Trophoblast cell (in vitro differentiated cells and primary cell): Measurements from ENCODE around the gene SLFN12L.
"Not testable (repeated sequence)": the region's sequence is repeated elsewhere in the genome, so short reads cannot be mapped to it uniquely, and the experiment has no call there.

Experiments used
- DNase-seq, 2 donors: peaks; one replicate each; pipeline ENCODE4 v3.0.0-alpha.2; 2016
- H2AFZ ChIP-seq: 2 replicates; pipeline ENCODE4 v1.6.1; 2013; ENCODE audit warnings: low read length, moderate library complexity, mild to moderate bottlenecking; ENCODE audit not compliant: insufficient read depth, poor library complexity
- H2AK5ac ChIP-seq: 2 replicates; pipeline ENCODE4 v1.6.1; 2013; ENCODE audit warnings: mild to moderate bottlenecking, low read length
- H2BK120ac ChIP-seq: 2 replicates; pipeline ENCODE4 v1.6.1; 2013; ENCODE audit warnings: low read length, mild to moderate bottlenecking, moderate library complexity; ENCODE audit not compliant: insufficient read depth, poor library complexity
- H2BK12ac ChIP-seq: 2 replicates; pipeline ENCODE4 v1.6.1; 2013; ENCODE audit warnings: mild to moderate bottlenecking, low read length, moderate library complexity
- H2BK5ac ChIP-seq: 2 replicates; pipeline ENCODE4 v1.6.1; 2013; ENCODE audit warnings: low read length, low read depth, moderate library complexity, mild to moderate bottlenecking; ENCODE audit not compliant: poor library complexity
- H3K14ac ChIP-seq: 2 replicates; pipeline ENCODE4 v1.6.1; 2013; ENCODE audit warnings: mild to moderate bottlenecking, low read length
- H3K18ac ChIP-seq: 2 replicates; pipeline ENCODE4 v1.6.1; 2013; ENCODE audit warnings: mild to moderate bottlenecking, low read length
- H3K23ac ChIP-seq: 2 replicates; pipeline ENCODE4 v1.6.1; 2013; ENCODE audit warnings: low read length
- H3K27ac ChIP-seq: 2 replicates; pipeline ENCODE4 v1.5.1; 2013; ENCODE audit warnings: low read depth, mild to moderate bottlenecking, inconsistent platforms, low read length, moderate library complexity
- H3K27me3 ChIP-seq: 2 replicates; pipeline ENCODE4 v1.6.1; 2013; ENCODE audit warnings: inconsistent platforms, mild to moderate bottlenecking, low read length, moderate library complexity; ENCODE audit not compliant: insufficient read depth
- H3K36me3 ChIP-seq, 2 experiments: 1 replicate in 1 of 2; 2 replicates in 1 of 2; pipeline ENCODE4 v1.6.1; 2013; ENCODE audit warnings: low read length in 2 of 2, mild to moderate bottlenecking in 2 of 2, moderate library complexity in 1 of 2; ENCODE audit not compliant: insufficient read depth in 2 of 2, control insufficient read depth in 1 of 2
- H3K4ac ChIP-seq: 2 replicates; pipeline ENCODE4 v1.6.1; 2013; ENCODE audit warnings: low read depth, mild to moderate bottlenecking, low read length, moderate library complexity
- H3K4me1 ChIP-seq, 2 experiments: 1 replicate in 1 of 2; 2 replicates in 1 of 2; pipeline ENCODE4 v1.6.1; 2013; ENCODE audit warnings: low read length in 2 of 2, mild to moderate bottlenecking in 2 of 2, moderate library complexity in 1 of 2; ENCODE audit not compliant: insufficient read depth in 2 of 2, control insufficient read depth in 1 of 2
- H3K4me2 ChIP-seq: 2 replicates; pipeline ENCODE4 v1.6.1; 2013; ENCODE audit warnings: inconsistent platforms, mild to moderate bottlenecking, low read length, moderate library complexity
- H3K4me3 ChIP-seq: 2 replicates; pipeline ENCODE4 v1.5.1; 2013; ENCODE audit warnings: mild to moderate bottlenecking, low read depth, low read length, inconsistent platforms
- H3K79me1 ChIP-seq: one replicate; pipeline ENCODE4 v1.6.1; 2013; ENCODE audit warnings: low read length
- H3K79me2 ChIP-seq: 2 replicates; pipeline ENCODE4 v1.6.1; 2013; ENCODE audit warnings: low read length, mild to moderate bottlenecking; ENCODE audit not compliant: control insufficient read depth, insufficient read depth, poor library complexity
- H3K9ac ChIP-seq: 2 replicates; pipeline ENCODE4 v1.6.1; 2013; ENCODE audit warnings: mild to moderate bottlenecking, low read length
- H3K9me3 ChIP-seq: 2 replicates; pipeline ENCODE4 v1.6.1; 2013; ENCODE audit warnings: low read depth, mild to moderate bottlenecking, control low read depth, inconsistent platforms, low read length; ENCODE audit not compliant: insufficient read depth
- H4K12ac ChIP-seq: 2 replicates; pipeline ENCODE4 v1.6.1; 2013; ENCODE audit warnings: low read depth, mild to moderate bottlenecking, low read length, moderate library complexity
- H4K8ac ChIP-seq: 2 replicates; pipeline ENCODE4 v1.6.1; 2013; ENCODE audit warnings: low read depth, mild to moderate bottlenecking, low read length, moderate library complexity
- H4K91ac ChIP-seq: one replicate; pipeline ENCODE4 v1.6.1; 2013; ENCODE audit warnings: low read depth, mild to moderate bottlenecking, low read length, moderate library complexity
- WGBS: extraction: QIAGEN DNeasy Blood & Tissue Kit; methylation state at CpG from one replicate; pipeline ENCODE4 v1.1.7; 2013; ENCODE audit warnings: missing lambda C conversion rate; ENCODE audit not compliant: insufficient read length, insufficient coverage; ENCODE audit errors: extremely low coverage; 5-methylcytosine and 5-hydroxymethylcytosine counted together

The SLFN12L gene

DNA sequence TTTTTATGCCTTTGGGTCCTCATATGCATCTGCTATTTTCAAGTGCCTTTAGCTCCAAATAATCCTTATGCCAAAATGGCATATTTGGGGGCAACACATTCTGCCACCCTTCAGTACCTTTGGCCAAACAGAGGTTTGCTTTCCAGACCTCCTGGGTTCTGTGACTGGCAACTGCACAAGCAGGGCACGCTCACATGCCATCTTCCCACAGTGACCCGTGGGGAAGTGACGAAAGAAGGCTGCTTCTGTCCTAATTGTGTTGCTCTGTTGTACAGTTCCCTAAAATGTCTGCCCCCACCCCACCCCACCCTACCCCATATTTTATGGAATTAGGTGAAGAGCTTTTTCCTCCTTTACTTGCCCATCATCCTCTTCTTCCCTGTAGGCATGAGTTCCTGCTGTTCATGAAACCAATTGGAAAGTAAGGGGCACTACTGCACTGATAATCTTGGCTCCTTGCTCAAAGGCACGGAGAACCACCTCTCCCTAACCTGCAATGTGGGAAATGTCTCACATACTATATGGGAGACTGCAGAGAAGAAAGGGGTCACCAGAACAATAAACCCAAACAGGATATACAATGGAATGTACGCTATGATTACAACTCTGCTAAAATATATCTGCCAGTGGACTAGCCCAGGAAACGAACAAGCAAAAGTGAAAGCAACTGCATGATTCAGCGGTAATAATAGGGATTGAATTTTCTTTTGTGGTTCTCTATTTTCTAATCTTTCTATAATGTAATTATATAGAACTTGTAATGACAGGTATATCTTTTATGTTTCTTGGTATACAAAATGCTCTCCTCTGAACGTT, 3.3 kb upstream of the SLFN12L start:
- H3K4ac ChIP-seq, result no peak overlapping the region
- no peak overlapping the region for H3K9ac ChIP-seq
- H4K91ac ChIP-seq, result no peak overlapping the region
- no peaks in the 10 kb centered on the region for H3K27me3 ChIP-seq
- H3K4me2 ChIP-seq, result no peak overlapping the region
- WGBS, result no CpG with 5 or more reads among the region's 8 CpGs
- no peaks in the 10 kb centered on the region for H3K79me1 ChIP-seq
- no peak overlapping the region for H2AK5ac ChIP-seq
- H2BK5ac ChIP-seq, result no peak overlapping the region
- no peaks in the 10 kb centered on the region for H3K36me3 ChIP-seq
- H3K4me1 ChIP-seq, result no peaks in the 10 kb centered on the region
- H4K12ac ChIP-seq, result no peak overlapping the region
- H2BK12ac ChIP-seq, result no peak overlapping the region
- no peak overlapping the region for H2BK120ac ChIP-seq
- no peak overlapping the region for H4K8ac ChIP-seq
- H3K27ac ChIP-seq, result no peak overlapping the region
- no peak overlapping the region for H3K14ac ChIP-seq
- DNase-seq, result peak in 1 of 2 donors; percentile 2
- H3K23ac ChIP-seq, result no peak overlapping the region
- no peak overlapping the region for H3K18ac ChIP-seq
- H2AFZ ChIP-seq, result no peak overlapping the region
- H3K4me3 ChIP-seq, result no peak overlapping the region
- H3K9me3 ChIP-seq, result no peaks in the 10 kb centered on the region
- no peaks in the 10 kb centered on the region for H3K79me2 ChIP-seq

DNA sequence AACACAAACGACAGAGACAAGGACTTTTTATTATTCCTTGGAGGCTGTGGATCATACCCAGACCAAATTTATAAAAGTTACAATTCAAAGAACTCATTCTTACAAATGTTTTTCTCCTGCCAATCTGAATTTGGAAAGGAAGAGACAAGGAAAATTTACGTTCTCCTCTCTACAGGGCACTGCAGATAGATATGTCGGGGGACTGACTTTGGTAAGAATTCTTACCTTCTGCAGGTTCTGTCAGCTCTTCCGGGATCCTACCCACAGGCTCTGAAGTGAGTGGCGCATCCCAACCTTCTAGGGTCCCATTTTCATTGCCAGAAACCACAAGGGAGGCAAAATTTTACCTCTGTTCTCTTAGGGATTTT, 2.2 kb upstream of the SLFN12L start:
- Histone ChIP-seq H4K12ac (no peak overlapping the region), H3K9me3 (no peaks in the 10 kb centered on the region), H3K23ac (no peak overlapping the region), H2AK5ac (no peak overlapping the region), H2BK12ac (no peak overlapping the region), H3K27ac (no peak overlapping the region), H4K8ac (no peak overlapping the region), H3K9ac (no peak overlapping the region), H2BK5ac (no peak overlapping the region), H3K36me3 (no peaks in the 10 kb centered on the region), H2BK120ac (no peak overlapping the region), H3K14ac (no peak overlapping the region), H3K4me1 (no peaks in the 10 kb centered on the region), H3K27me3 (no peaks in the 10 kb centered on the region), H3K79me2 (no peaks in the 10 kb centered on the region), H3K4me3 (no peak overlapping the region), H3K18ac (no peak overlapping the region), H2AFZ (no peak overlapping the region), H3K4me2 (no peak overlapping the region), H4K91ac (no peak overlapping the region), H3K4ac (no peak overlapping the region), H3K79me1 (no peaks in the 10 kb centered on the region)
- no peak for DNase-seq
- no CpG with 5 or more reads among the region's 5 CpGs for WGBS

DNA sequence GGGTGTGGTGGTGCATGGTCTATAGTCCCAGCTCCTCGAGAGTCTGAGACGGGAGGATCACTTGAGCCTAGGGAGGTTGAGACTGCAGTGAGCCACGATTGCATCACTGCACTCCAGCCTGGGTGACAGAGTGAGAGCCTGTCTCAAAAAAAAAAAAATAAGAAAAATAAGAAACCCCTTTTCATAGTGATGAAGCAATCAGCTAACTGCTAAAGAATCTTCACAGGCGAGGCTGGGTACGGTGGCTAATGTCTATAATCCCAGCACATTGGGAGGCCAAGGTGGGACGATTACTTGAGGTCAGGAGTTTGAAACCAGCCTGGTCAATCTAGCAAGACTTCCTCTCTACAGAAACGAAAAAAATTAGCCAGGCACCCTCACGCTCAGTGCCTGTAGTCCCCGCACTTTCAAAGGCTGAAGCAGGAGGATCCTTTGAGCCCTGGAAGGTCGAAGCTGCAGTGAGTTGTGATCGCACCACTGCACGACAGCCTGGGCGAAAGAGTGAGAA, 760 bp downstream of the SLFN12L start:
- Histone ChIP-seq H4K12ac (no peak overlapping the region), H2AFZ (no peak overlapping the region), H2BK5ac (no peak overlapping the region), H3K27me3 (no peaks in the 10 kb centered on the region), H2BK12ac (no peak overlapping the region), H4K8ac (no peak overlapping the region), H3K14ac (no peak overlapping the region), H3K4me2 (no peak overlapping the region), H3K4ac (no peak overlapping the region), H3K4me3 (no peak overlapping the region), H3K79me2 (no peaks in the 10 kb centered on the region), H3K79me1 (no peaks in the 10 kb centered on the region), H2BK120ac (no peak overlapping the region), H3K23ac (no peak overlapping the region), H2AK5ac (no peak overlapping the region), H3K36me3 (no peaks in the 10 kb centered on the region), H3K18ac (no peak overlapping the region), H3K9ac (no peak overlapping the region), H3K27ac (no peak overlapping the region), H4K91ac (no peak overlapping the region), H3K4me1 (no peaks in the 10 kb centered on the region), H3K9me3 (no peaks in the 10 kb centered on the region)
- no peak for DNase-seq
- no CpG with 5 or more reads among the region's 13 CpGs for WGBS

DNA sequence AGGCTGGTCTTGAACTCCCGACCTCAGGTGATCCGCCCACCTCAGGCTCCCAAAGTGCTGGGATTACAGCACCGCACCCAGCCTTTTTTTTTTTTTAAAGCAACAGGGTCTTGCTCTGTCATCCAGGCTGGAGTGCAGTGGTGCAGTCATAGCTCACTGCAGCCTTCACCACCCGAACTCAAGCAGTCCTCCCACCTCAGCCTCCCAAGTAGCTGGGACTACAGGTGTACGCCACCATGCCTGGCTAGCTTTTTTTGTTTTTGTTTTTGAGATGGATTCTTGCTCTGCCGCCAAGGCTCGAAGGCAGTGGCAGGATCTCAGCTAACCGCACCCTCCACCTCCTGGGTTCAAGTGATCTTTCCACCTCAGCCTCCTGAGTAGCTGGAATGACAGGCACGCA, 2.1 kb downstream of the SLFN12L start:
- H2BK120ac ChIP-seq, H3K4me2 ChIP-seq, H3K9ac ChIP-seq, H3K27ac ChIP-seq, H4K12ac ChIP-seq, H4K91ac ChIP-seq, H3K14ac ChIP-seq, H4K8ac ChIP-seq, H3K4ac ChIP-seq, H3K79me1 ChIP-seq, H3K18ac ChIP-seq, H3K4me3 ChIP-seq, H2AFZ ChIP-seq, H3K79me2 ChIP-seq, H3K9me3 ChIP-seq, H3K27me3 ChIP-seq, H3K23ac ChIP-seq, H3K4me1 ChIP-seq, H2BK5ac ChIP-seq, H2BK12ac ChIP-seq, H3K36me3 ChIP-seq, DNase-seq, H2AK5ac ChIP-seq: not testable (repeated sequence)
- WGBS, result no CpG with 5 or more reads among the region's 9 CpGs
